Measurements from ENCODE around the gene TPCN2. TPM values are rescaled to one million over a fixed set of nuclear protein-coding genes. Genes with fewer than 3 reads are reported as not detected.

TPCN2 gene
- total RNA-seq, 1 donor from 2014 or later = 12.6 TPM

GRCh38 chr11:69164824-69165223, 116.1 kb downstream of the TPCN2 start:
- no peak overlapping the region for H3K27ac Mint-ChIP-seq (ENCODE audit: unreplicated experiment)
- no peaks in the 10 kb centered on the region for H3K27me3 Mint-ChIP-seq (ENCODE audit: low read depth)
- peaks cover 3% of the 10 kb centered on the region for H3K36me3 Mint-ChIP-seq (ENCODE audit: low read depth)
- DNase-seq (ENCODE audit: low spot score) = no peak
- peaks cover 13% of the 10 kb centered on the region for H3K9me3 Mint-ChIP-seq (ENCODE audit: low read depth)
- H3K4me3 Mint-ChIP-seq (ENCODE audit: unreplicated experiment) = no peak overlapping the region
- TF ChIP-seq CTCF (IDR thresholded peaks at IDR 0.05) = no peak
- peaks cover 44% of the 10 kb centered on the region for H3K4me1 Mint-ChIP-seq (ENCODE audit: low read depth)

- Mint-ChIP-seq H3K27me3 (ENCODE audit: low read depth) (no peaks in the 10 kb centered on the region), H3K9me3 (ENCODE audit: low read depth) (peaks cover 13% of the 10 kb centered on the region), H3K27ac (ENCODE audit: unreplicated experiment) (no peak overlapping the region), H3K36me3 (ENCODE audit: low read depth) (peaks cover 3% of the 10 kb centered on the region), H3K4me3 (ENCODE audit: unreplicated experiment) (no peak overlapping the region), H3K4me1 (ENCODE audit: low read depth) (peaks cover 41% of the 10 kb centered on the region)
- DNase-seq (ENCODE audit: low spot score) = no peak
- TF ChIP-seq CTCF (IDR thresholded peaks at IDR 0.05) = no peak
Observed at GRCh38 chr11:69165775-69166174, 117.0 kb downstream of the TPCN2 start.

GRCh38 chr11:69166218-69167115, 117.7 kb downstream of the TPCN2 start:
- H3K27me3 Mint-ChIP-seq (ENCODE audit: low read depth) = no peaks in the 10 kb centered on the region
- peaks cover 34% of the 10 kb centered on the region for H3K4me1 Mint-ChIP-seq (ENCODE audit: low read depth)
- peak overlapping the region; percentile 83 for H3K27ac Mint-ChIP-seq (ENCODE audit: unreplicated experiment)
- H3K4me3 Mint-ChIP-seq (ENCODE audit: unreplicated experiment) = peak overlapping the region; percentile 46
- H3K36me3 Mint-ChIP-seq (ENCODE audit: low read depth) = peaks cover 3% of the 10 kb centered on the region
- peak; percentile 74 for TF ChIP-seq CTCF (IDR thresholded peaks at IDR 0.05)
- peaks cover 13% of the 10 kb centered on the region for H3K9me3 Mint-ChIP-seq (ENCODE audit: low read depth)
- DNase-seq (ENCODE audit: low spot score) = peak; percentile 76

- H3K36me3 Mint-ChIP-seq (ENCODE audit: low read depth) = peaks cover 3% of the 10 kb centered on the region
- no peak overlapping the region for H3K4me3 Mint-ChIP-seq (ENCODE audit: unreplicated experiment)
- H3K27ac Mint-ChIP-seq (ENCODE audit: unreplicated experiment) = peak overlapping the region; percentile 60
- peak; percentile 20 for DNase-seq (ENCODE audit: low spot score)
- peaks cover 13% of the 10 kb centered on the region for H3K9me3 Mint-ChIP-seq (ENCODE audit: low read depth)
- peaks cover 31% of the 10 kb centered on the region for H3K4me1 Mint-ChIP-seq (ENCODE audit: low read depth)
- no peak for TF ChIP-seq CTCF (IDR thresholded peaks at IDR 0.05)
- peaks cover 2% of the 10 kb centered on the region for H3K27me3 Mint-ChIP-seq (ENCODE audit: low read depth)
Observed at GRCh38 chr11:69167130-69167915, 118.6 kb downstream of the TPCN2 start.
